GM19455 (cell line): ENCODE measurements around the gene TECPR1.
"Not testable (repeated sequence)": the region's sequence is repeated elsewhere in the genome, so short reads cannot be mapped to it uniquely, and the experiment has no call there.

Experiments used
- ATAC-seq: cut with Tn5 transposase; IDR thresholded peaks from one replicate; pipeline ENCODE4 v1.9.1; 2021; ENCODE audit not compliant: unreplicated experiment

TECPR1 gene

GRCh38 chr7:98228801-98229200 is 23.2 kb downstream of the TECPR1 start:
- no peak for ATAC-seq

- no peak for ATAC-seq
These were observed 24.1 kb downstream of the TECPR1 start for GRCh38 chr7:98227939-98228338.

GRCh38 chr7:98225913-98226614 is 26.0 kb downstream of the TECPR1 start:
- ATAC-seq: no peak

- ATAC-seq: no peak
These were observed 27.3 kb downstream of the TECPR1 start for GRCh38 chr7:98224701-98225181.

GRCh38 chr7:98223898-98224700 is 27.9 kb downstream of the TECPR1 start:
- no peak for ATAC-seq

- ATAC-seq: no peak
These were observed 28.6 kb downstream of the TECPR1 start for GRCh38 chr7:98223351-98223897.

GRCh38 chr7:98222533-98223195 is 29.4 kb downstream of the TECPR1 start:
- no peak for ATAC-seq

- no peak for ATAC-seq
These were observed 30.2 kb downstream of the TECPR1 start for GRCh38 chr7:98221611-98222532.

- not testable (repeated sequence) for ATAC-seq
These were observed 32.6 kb downstream of the TECPR1 start for GRCh38 chr7:98219382-98219781.

GRCh38 chr7:98217623-98218582 is 34.1 kb downstream of the TECPR1 start:
- ATAC-seq: no peak

GRCh38 chr7:98216941-98217622 is 35.0 kb downstream of the TECPR1 start:
- ATAC-seq: no peak

- no peak for ATAC-seq
These were observed 36.2 kb downstream of the TECPR1 start for GRCh38 chr7:98215561-98216495.

- no peak for ATAC-seq
These were observed 37.2 kb downstream of the TECPR1 start for GRCh38 chr7:98214811-98215321.

- ATAC-seq: no peak
These were observed 37.9 kb downstream of the TECPR1 start for GRCh38 chr7:98213888-98214810.

GRCh38 chr7:98213296-98213887 is 38.6 kb downstream of the TECPR1 start:
- no peak for ATAC-seq

- ATAC-seq: no peak
These were observed 39.4 kb downstream of the TECPR1 start for GRCh38 chr7:98212532-98213041.
